NCI-H146 (cell line): ENCODE results near the gene NSA2.

Experiments
- DNase-seq: peaks from one replicate; lab custom pipeline; 2025; lab: John Stamatoyannopoulos, UW

Gene NSA2

GRCh38 chr5:74816875-74817274 is 49.8 kb downstream of the NSA2 start:
- no peak for DNase-seq

GRCh38 chr5:74822288-74822687 is 55.2 kb downstream of the NSA2 start:
- no peak for DNase-seq

GRCh38 chr5:74829413-74829812 is 62.4 kb downstream of the NSA2 start:
- no peak for DNase-seq
